Subcutaneous adipose tissue (tissue), 4 donors: Measurements from ENCODE around the gene MDGA2. TPM values are rescaled to one million over a fixed set of nuclear protein-coding genes. Genes with fewer than 3 reads are reported as not detected.

ENCODE experiments used
- CTCF ChIP-seq: fragments of 450-650 bp; IDR thresholded peaks from one replicate; pipeline ENCODE4 v1.5.1; 2016; ENCODE audit warnings: low read depth, mild to moderate bottlenecking, control low read depth, antibody characterized with exemption, moderate library complexity
- total RNA-seq, 4 donors: library from RNA; depleted of rRNA; stranded (reverse); fragments of >200 nt; gene quantifications; one replicate each; pipeline ENCODE4 v1.1.0, GENCODE V29; 2016

MDGA2 gene
- total RNA-seq, 4 donors from 2014 or later: 1.1 TPM; not detected in 3

- TF ChIP-seq CTCF: no peak
Observed at GRCh38 chr14:47040550-47040949, 634.9 kb downstream of the MDGA2 start.

GRCh38 chr14:47039336-47039735 is 636.1 kb downstream of the MDGA2 start:
- TF ChIP-seq CTCF: no peak

- no peak for TF ChIP-seq CTCF
Observed at GRCh38 chr14:47022721-47023120, 652.7 kb downstream of the MDGA2 start.

- no peak for TF ChIP-seq CTCF
Observed at GRCh38 chr14:47020500-47020899, 654.9 kb downstream of the MDGA2 start.

GRCh38 chr14:47012533-47013280 is 662.7 kb downstream of the MDGA2 start:
- TF ChIP-seq CTCF: no peak

- TF ChIP-seq CTCF: no peak
Observed at GRCh38 chr14:47009615-47010014, 665.8 kb downstream of the MDGA2 start.

GRCh38 chr14:47008732-47009131 is 666.7 kb downstream of the MDGA2 start:
- no peak for TF ChIP-seq CTCF
